ENCODE data around the gene ATAD3B. TPM values are rescaled to one million over a fixed set of nuclear protein-coding genes. Genes with fewer than 3 reads are reported as not detected.
A peak's percentile ranks its signal among the peaks of the same experiment; 100 is the strongest.

The ATAD3B gene
- polyA plus RNA-seq, 1 experiment, result 7.7 TPM

GRCh38 chr1:1537626-1538250, 66.2 kb downstream of the ATAD3B start:
- H3K4me3 ChIP-seq (ENCODE audit: low read depth, low read length), result no peak overlapping the region
- ChIA-PET CTCF (no interaction called here), POLR2A (no interaction called here)
- no peak for DNase-seq (ENCODE audit: low read depth, low spot score)
- no peak for TF ChIP-seq CTCF (IDR thresholded peaks at IDR 0.05; ENCODE audit: low read depth, low read length)
- no peak overlapping the region for H3K27ac ChIP-seq (ENCODE audit: low read depth, low read length)
- H3K27me3 ChIP-seq (ENCODE audit: control insufficient read depth, insufficient read depth, low read length), result no peaks in the 10 kb centered on the region
- H3K9me3 ChIP-seq (ENCODE audit: control insufficient read depth, insufficient read depth, low read length), result peaks cover 1% of the 10 kb centered on the region

GRCh38 chr1:1538334-1538733, 66.8 kb downstream of the ATAD3B start:
- ChIA-PET POLR2A (no interaction called here), CTCF (no interaction called here)
- no peaks in the 10 kb centered on the region for H3K27me3 ChIP-seq (ENCODE audit: control insufficient read depth, insufficient read depth, low read length)
- no peak for TF ChIP-seq CTCF (IDR thresholded peaks at IDR 0.05; ENCODE audit: low read depth, low read length)
- no peak for DNase-seq (ENCODE audit: low read depth, low spot score)
- no peaks in the 10 kb centered on the region; the same call in 1 of the 2 replicates for H3K9me3 ChIP-seq (ENCODE audit: control insufficient read depth, insufficient read depth, low read length)
- H3K4me3 ChIP-seq (ENCODE audit: low read depth, low read length), result no peak overlapping the region
- H3K27ac ChIP-seq (ENCODE audit: low read depth, low read length), result no peak overlapping the region

DNA sequence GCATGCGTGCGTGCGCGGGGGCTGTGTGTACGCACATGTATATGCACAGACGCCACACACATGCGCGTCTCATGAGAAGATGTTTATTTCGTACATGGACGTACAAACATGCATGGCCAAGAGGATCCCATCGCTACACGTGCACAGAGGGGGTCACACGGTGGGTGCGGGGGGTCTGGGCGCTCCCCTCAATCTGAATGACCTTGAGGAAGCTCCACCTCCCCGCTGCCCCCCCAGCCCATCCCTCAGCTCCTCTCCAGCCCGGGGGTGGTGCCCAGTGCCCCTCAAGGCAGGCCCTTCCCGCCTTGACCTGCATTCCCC, 67.4 kb downstream of the ATAD3B start:
- Histone ChIP-seq H3K4me3 (ENCODE audit: low read depth, low read length) (peak overlapping the region; percentile 69), H3K27me3 (ENCODE audit: control insufficient read depth, insufficient read depth, low read length) (no peaks in the 10 kb centered on the region), H3K27ac (ENCODE audit: low read depth, low read length) (no peak overlapping the region), H3K9me3 (ENCODE audit: control insufficient read depth, insufficient read depth, low read length) (no peaks in the 10 kb centered on the region; the same call in 1 of the 2 replicates)
- DNase-seq (ENCODE audit: low read depth, low spot score), result no peak
- CTCF ChIA-PET, result no interaction called here
- TF ChIP-seq CTCF (IDR thresholded peaks at IDR 0.05; ENCODE audit: low read depth, low read length), result no peak
- POLR2A ChIA-PET, result no interaction called here

GRCh38 chr1:1539310-1540089, 67.9 kb downstream of the ATAD3B start:
- Histone ChIP-seq H3K9me3 (ENCODE audit: control insufficient read depth, insufficient read depth, low read length) (no peaks in the 10 kb centered on the region; the same call in 1 of the 2 replicates), H3K4me3 (ENCODE audit: low read depth, low read length) (peak overlapping the region; percentile 69), H3K27ac (ENCODE audit: low read depth, low read length) (no peak overlapping the region), H3K27me3 (ENCODE audit: control insufficient read depth, insufficient read depth, low read length) (no peaks in the 10 kb centered on the region)
- ChIA-PET CTCF (no interaction called here), POLR2A (no interaction called here)
- DNase-seq (ENCODE audit: low read depth, low spot score), result no peak
- TF ChIP-seq CTCF (IDR thresholded peaks at IDR 0.05; ENCODE audit: low read depth, low read length), result no peak

DNA sequence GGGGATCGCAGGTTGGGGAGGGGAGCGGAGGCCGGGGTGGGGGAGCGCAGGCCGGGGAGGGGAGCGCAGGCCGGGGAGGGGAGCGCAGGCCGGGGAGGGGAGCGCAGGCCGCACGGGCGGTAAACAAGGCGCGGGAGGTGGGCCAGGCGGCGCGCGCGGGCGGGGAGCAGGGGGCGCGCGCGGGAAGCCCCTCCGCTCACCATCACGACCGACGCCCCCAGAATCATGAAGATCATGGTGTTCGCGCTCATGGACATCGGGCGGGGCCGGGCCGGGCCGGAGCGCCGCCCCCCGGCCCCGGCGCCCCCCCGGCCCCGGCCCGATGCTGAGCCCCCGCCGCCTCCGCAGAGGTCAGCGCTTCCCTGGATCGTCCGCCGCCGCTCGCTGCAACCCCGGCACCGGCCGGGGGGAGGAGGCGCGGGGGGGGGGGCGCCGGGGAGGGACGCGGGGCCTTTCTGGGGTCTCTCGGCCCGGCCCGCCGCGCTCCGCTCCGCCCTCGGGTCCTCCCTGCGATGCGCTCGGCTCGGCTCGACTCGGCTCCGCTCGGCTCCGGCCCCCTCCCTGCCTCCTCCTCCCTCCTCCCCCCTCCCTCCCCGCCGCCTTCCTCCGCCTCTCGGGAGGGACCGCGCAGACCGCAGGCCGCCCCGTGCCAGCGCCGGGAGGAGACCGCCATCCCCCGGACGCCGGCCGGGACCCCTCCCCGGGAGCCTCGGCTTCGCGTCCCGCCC, 68.7 kb downstream of the ATAD3B start, which contains the start of gene TMEM240:
TSS of gene TMEM240 (minus strand) at position 535 of the 728 bp plus-strand sequence. CDS start at position 257, 278 bp downstream.
- no peak for TF ChIP-seq CTCF (IDR thresholded peaks at IDR 0.05; ENCODE audit: low read depth, low read length)
- POLR2A ChIA-PET, result no interaction called here
- peak within 1 kb of the TSS; percentile 69 for H3K4me3 ChIP-seq (ENCODE audit: low read depth, low read length)
- no peaks in the 10 kb centered on the region for H3K27me3 ChIP-seq (ENCODE audit: control insufficient read depth, insufficient read depth, low read length)
- H3K9me3 ChIP-seq (ENCODE audit: control insufficient read depth, insufficient read depth, low read length), result no peaks in the 10 kb centered on the region; the same call in 1 of the 2 replicates
- no peak within 1 kb of the TSS for H3K27ac ChIP-seq (ENCODE audit: low read depth, low read length)
- CTCF ChIA-PET, result no interaction called here
- DNase-seq (ENCODE audit: low read depth, low spot score), result peak; percentile 32
